Measurements from ENCODE around the gene SPAG8. TPM values are rescaled to one million over a fixed set of nuclear protein-coding genes. Genes with fewer than 3 reads are reported as not detected.

The SPAG8 gene
- total and polyA plus RNA-seq, 9 of the 15 experiments (the other 6 are each of a cell fraction or from before 2014, with no cell fraction given), result 0.03 to 0.47 (median 0.21) TPM

- peaks cover 18 to 75% of the 10 kb centered on the region in 2 experiments for H3K27me3 ChIP-seq (ENCODE audit: control insufficient read depth in 2 of 2, insufficient read depth in 2 of 2, low read length in 2 of 2)
- no peaks in the 10 kb centered on the region for H3K9me1 ChIP-seq (ENCODE audit: control insufficient read depth, insufficient read depth, low read length)
- no TSS peak for BruUV-seq (replicated peaks)
- no peak overlapping the region for H3K4me3 ChIP-seq
- WGBS (ENCODE audit: insufficient coverage, low coverage, missing lambda C conversion rate), result 0% methylated on average over 4 of the region's 5 CpGs
- H3K9me3 ChIP-seq (replicated peaks; ENCODE audit: control insufficient read depth, insufficient read depth, low read depth, low read length), result no peaks in the 10 kb centered on the region
- intact Hi-C loops (cut with micrococcal nuclease) (no loop called here), in situ Hi-C loops (cut with MboI) (no loop called here)
- ChIA-PET CTCF (ENCODE audit: low intra/inter-chr PET ratio) (no interaction called here), POLR2A (interaction anchor here (1.5 kb wide), 1 partner anchor 13 kb away, joined by 3 read pairs; no protein-coding TSS in a partner anchor)
- no peak overlapping the region for H3K27ac ChIP-seq (ENCODE audit: extremely low read depth, low read depth, low read length)
- H3K4me2 ChIP-seq (ENCODE audit: insufficient read depth, low read length), result no peak overlapping the region
- no peak for DNase-seq (ENCODE audit: extremely low read depth in 1 of 4, low spot score in 3 of 4)
- no peak overlapping the region for H2AFZ ChIP-seq (ENCODE audit: low read depth, low read length)
- H3K36me3 ChIP-seq (ENCODE audit: control insufficient read depth, insufficient read depth, low read length), result no peaks in the 10 kb centered on the region
- ATAC-seq, result no peak
- H4K20me1 ChIP-seq (replicated peaks; ENCODE audit: control insufficient read depth, insufficient read depth, low read length), result no peaks in the 10 kb centered on the region
- H3K79me2 ChIP-seq (ENCODE audit: control insufficient read depth, insufficient read depth, low read length), result no peaks in the 10 kb centered on the region
- FAIRE-seq, result no peak
- H3K9ac ChIP-seq (ENCODE audit: insufficient read depth in 1 of 2, low read depth in 2 of 2, low read length in 2 of 2), result no peak overlapping the region
- H3K4me1 ChIP-seq (replicated peaks in 1 of 2; ENCODE audit: control insufficient read depth in 2 of 2, insufficient read depth in 2 of 2, low read length in 2 of 2), result no peaks in the 10 kb centered on the region
- TF ChIP-seq ATF2 (CRISPR knock-in tag; IDR thresholded peaks at IDR 0.05) (no peak), CREM (IDR thresholded peaks at IDR 0.05; ENCODE audit: low read depth) (no peak), ZBTB8A (IDR thresholded peaks at IDR 0.05; ENCODE audit: partially characterized antibody) (no peak), NUFIP1 (IDR thresholded peaks at IDR 0.05; ENCODE audit: partially characterized antibody) (no peak), KHSRP (IDR thresholded peaks at IDR 0.05) (no peak), MCM3 (IDR thresholded peaks at IDR 0.05) (no peak), SOX6 (IDR thresholded peaks at IDR 0.05) (no peak), ZHX1 (conservative IDR thresholded peaks at IDR 0.05; ENCODE audit: low read length) (no peak), FOS (IDR thresholded peaks at IDR 0.05; ENCODE audit: extremely low read depth, insufficient read length) (no peak), RREB1 (CRISPR knock-in tag; IDR thresholded peaks at IDR 0.05) (no peak), BRF1 (IDR thresholded peaks at IDR 0.05; ENCODE audit: borderline replicate concordance, extremely low read depth, insufficient read length) (no peak), MECOM (CRISPR knock-in tag; IDR thresholded peaks at IDR 0.05) (no peak)
- TF ChIP-seq, protein P1, sequence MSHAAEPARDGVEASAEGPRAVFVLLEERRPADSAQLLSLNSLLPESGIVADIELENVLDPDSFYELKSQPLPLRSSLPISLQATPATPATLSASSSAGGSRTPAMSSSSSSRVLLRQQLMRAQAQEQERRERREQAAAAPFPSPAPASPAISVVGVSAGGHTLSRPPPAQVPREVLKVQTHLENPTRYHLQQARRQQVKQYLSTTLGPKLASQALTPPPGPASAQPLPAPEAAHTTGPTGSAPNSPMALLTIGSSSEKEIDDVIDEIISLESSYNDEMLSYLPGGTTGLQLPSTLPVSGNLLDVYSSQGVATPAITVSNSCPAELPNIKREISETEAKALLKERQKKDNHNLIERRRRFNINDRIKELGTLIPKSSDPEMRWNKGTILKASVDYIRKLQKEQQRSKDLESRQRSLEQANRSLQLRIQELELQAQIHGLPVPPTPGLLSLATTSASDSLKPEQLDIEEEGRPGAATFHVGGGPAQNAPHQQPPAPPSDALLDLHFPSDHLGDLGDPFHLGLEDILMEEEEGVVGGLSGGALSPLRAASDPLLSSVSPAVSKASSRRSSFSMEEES (CRISPR knock-in tag; IDR thresholded peaks at IDR 0.05), result no peak
These were observed 46.4 kb upstream of the SPAG8 start for GRCh38 chr9:35858458-35858857.

Data from K562 (cell line).